Neuron (in vitro differentiated cells): ENCODE measurements around the gene C19orf38.

Experiments
- H2AFZ ChIP-seq: one replicate; pipeline ENCODE4 v1.6.1; 2013; ENCODE audit warnings: low read depth, mild to moderate bottlenecking, inconsistent platforms, low read length, moderate library complexity
- H3K27me3 ChIP-seq: one replicate; pipeline ENCODE4 v1.6.1; 2013; ENCODE audit warnings: low read length; ENCODE audit not compliant: insufficient read depth
- H3K36me3 ChIP-seq: one replicate; pipeline ENCODE4 v1.6.1; 2013; ENCODE audit warnings: low read length; ENCODE audit not compliant: insufficient read depth
- H3K4me1 ChIP-seq: one replicate; pipeline ENCODE4 v1.6.1; 2013; ENCODE audit warnings: low read length; ENCODE audit not compliant: insufficient read depth
- H3K4me3 ChIP-seq: 2 replicates; pipeline ENCODE4 v1.5.1; 2013; ENCODE audit warnings: mild to moderate bottlenecking, low read length, moderate library complexity
- H3K9me3 ChIP-seq: one replicate; pipeline ENCODE4 v1.6.1; 2013; ENCODE audit warnings: low read length

The C19orf38 gene

GRCh38 chr19:10848230-10848856 lies at the start of gene C19orf38:
Gene C19orf38 (plus strand): TSS chr19:10848415. CDS start chr19:10848509, 94 bp downstream.
- Histone ChIP-seq H3K4me3 (no peak within 1 kb of the TSS), H3K9me3 (no peaks in the 10 kb centered on the region), H3K4me1 (no peaks in the 10 kb centered on the region), H3K36me3 (no peaks in the 10 kb centered on the region), H3K27me3 (no peaks in the 10 kb centered on the region), H2AFZ (no peak within 1 kb of the TSS)

- Histone ChIP-seq H3K4me3 (no peak overlapping the region), H3K27me3 (no peaks in the 10 kb centered on the region), H2AFZ (no peak overlapping the region), H3K4me1 (no peaks in the 10 kb centered on the region), H3K9me3 (peaks cover 6% of the 10 kb centered on the region), H3K36me3 (peaks cover 69% of the 10 kb centered on the region)
Measured at GRCh38 chr19:10800488-10800887, 47.7 kb upstream of the C19orf38 start.

- Histone ChIP-seq H3K27me3 (no peaks in the 10 kb centered on the region), H3K36me3 (peaks cover 62% of the 10 kb centered on the region), H3K4me3 (no peak overlapping the region)
Measured at GRCh38 chr19:10802479-10802878, 45.7 kb upstream of the C19orf38 start.

GRCh38 chr19:10803252-10803651 lies 45.0 kb upstream of the C19orf38 start:
- no peak overlapping the region for H3K4me3 ChIP-seq
- H2AFZ ChIP-seq = no peak overlapping the region
- no peaks in the 10 kb centered on the region for H3K4me1 ChIP-seq
- no peaks in the 10 kb centered on the region for H3K27me3 ChIP-seq
- H3K9me3 ChIP-seq = peaks cover 6% of the 10 kb centered on the region
- peaks cover 57% of the 10 kb centered on the region for H3K36me3 ChIP-seq

More at GRCh38 chr19:10802479-10802878, 45.7 kb upstream of the C19orf38 start:
- H2AFZ ChIP-seq = no peak overlapping the region
- H3K9me3 ChIP-seq = peaks cover 6% of the 10 kb centered on the region
- H3K4me1 ChIP-seq = no peaks in the 10 kb centered on the region

- no peak overlapping the region for H3K4me3 ChIP-seq
Measured at GRCh38 chr19:10805065-10805757, 43.0 kb upstream of the C19orf38 start.

GRCh38 chr19:10805758-10806247 lies 42.4 kb upstream of the C19orf38 start:
- H3K27me3 ChIP-seq = no peaks in the 10 kb centered on the region
- peaks cover 64% of the 10 kb centered on the region for H3K36me3 ChIP-seq
- no peaks in the 10 kb centered on the region for H3K4me1 ChIP-seq
- no peak overlapping the region for H3K4me3 ChIP-seq
- H2AFZ ChIP-seq = no peak overlapping the region
- peaks cover 6% of the 10 kb centered on the region for H3K9me3 ChIP-seq

More at GRCh38 chr19:10805065-10805757, 43.0 kb upstream of the C19orf38 start:
- Histone ChIP-seq H3K4me1 (no peaks in the 10 kb centered on the region), H3K36me3 (peaks cover 65% of the 10 kb centered on the region), H3K9me3 (peaks cover 6% of the 10 kb centered on the region), H2AFZ (no peak overlapping the region), H3K27me3 (no peaks in the 10 kb centered on the region)

GRCh38 chr19:10808937-10809649 lies 39.1 kb upstream of the C19orf38 start:
- H3K9me3 ChIP-seq = peaks cover 5% of the 10 kb centered on the region
- H3K27me3 ChIP-seq = no peaks in the 10 kb centered on the region
- no peaks in the 10 kb centered on the region for H3K4me1 ChIP-seq
- H3K4me3 ChIP-seq = no peak overlapping the region
- peaks cover 52% of the 10 kb centered on the region for H3K36me3 ChIP-seq
- no peak overlapping the region for H2AFZ ChIP-seq

GRCh38 chr19:10809651-10810285 lies 38.4 kb upstream of the C19orf38 start:
- Histone ChIP-seq H3K36me3 (peaks cover 45% of the 10 kb centered on the region), H3K4me1 (no peaks in the 10 kb centered on the region), H3K4me3 (no peak overlapping the region), H2AFZ (no peak overlapping the region), H3K9me3 (peaks cover 1% of the 10 kb centered on the region), H3K27me3 (no peaks in the 10 kb centered on the region)

- Histone ChIP-seq H3K4me3 (no peak overlapping the region), H3K36me3 (peaks cover 39% of the 10 kb centered on the region), H3K27me3 (no peaks in the 10 kb centered on the region), H2AFZ (no peak overlapping the region), H3K9me3 (no peaks in the 10 kb centered on the region), H3K4me1 (no peaks in the 10 kb centered on the region)
Measured at GRCh38 chr19:10811391-10812111, 36.7 kb upstream of the C19orf38 start.

- no peak overlapping the region for H2AFZ ChIP-seq
- H3K4me1 ChIP-seq = no peaks in the 10 kb centered on the region
- no peaks in the 10 kb centered on the region for H3K27me3 ChIP-seq
- no peak overlapping the region for H3K4me3 ChIP-seq
- peaks cover 39% of the 10 kb centered on the region for H3K36me3 ChIP-seq
- H3K9me3 ChIP-seq = no peaks in the 10 kb centered on the region
Measured at GRCh38 chr19:10812196-10812595, 36.0 kb upstream of the C19orf38 start.

- Histone ChIP-seq H2AFZ (no peak overlapping the region), H3K27me3 (no peaks in the 10 kb centered on the region), H3K4me3 (no peak overlapping the region), H3K36me3 (peaks cover 39% of the 10 kb centered on the region), H3K9me3 (no peaks in the 10 kb centered on the region), H3K4me1 (no peaks in the 10 kb centered on the region)
Measured at GRCh38 chr19:10812902-10813404, 35.3 kb upstream of the C19orf38 start.

- H2AFZ ChIP-seq = no peak overlapping the region
- H3K4me1 ChIP-seq = no peaks in the 10 kb centered on the region
- no peaks in the 10 kb centered on the region for H3K9me3 ChIP-seq
- H3K36me3 ChIP-seq = peaks cover 37% of the 10 kb centered on the region
- H3K27me3 ChIP-seq = no peaks in the 10 kb centered on the region
- no peak overlapping the region for H3K4me3 ChIP-seq
Measured at GRCh38 chr19:10815007-10815536, 33.1 kb upstream of the C19orf38 start.
